HG02981 (cell line): Measurements from ENCODE around the gene LY86.

ENCODE experiments used
- ATAC-seq: cut with Tn5 transposase; IDR thresholded peaks from one replicate; pipeline ENCODE4 v1.9.1; 2021; ENCODE audit warnings: mild to moderate bottlenecking, moderate library complexity; ENCODE audit not compliant: unreplicated experiment

The LY86 gene

GRCh38 chr6:6569811-6570164, 18.7 kb upstream of the LY86 start:
- ATAC-seq = no peak

GRCh38 chr6:6570929-6571671, 17.4 kb upstream of the LY86 start:
- no peak for ATAC-seq

GRCh38 chr6:6575143-6575542, 13.4 kb upstream of the LY86 start:
- ATAC-seq = no peak

GRCh38 chr6:6577735-6578134, 10.8 kb upstream of the LY86 start:
- ATAC-seq = no peak

- no peak for ATAC-seq
Observed at GRCh38 chr6:6579281-6579680, 9.2 kb upstream of the LY86 start.

GRCh38 chr6:6580225-6580856, 8.2 kb upstream of the LY86 start:
- no peak for ATAC-seq

- ATAC-seq = no peak
Observed at GRCh38 chr6:6581054-6581453, 7.5 kb upstream of the LY86 start.

- ATAC-seq = no peak
Observed at GRCh38 chr6:6582131-6582530, 6.4 kb upstream of the LY86 start.

GRCh38 chr6:6583836-6584235, 4.7 kb upstream of the LY86 start:
- no peak for ATAC-seq

- ATAC-seq = no peak
Observed at GRCh38 chr6:6584310-6585002, 4.1 kb upstream of the LY86 start.

GRCh38 chr6:6585003-6585311, 3.6 kb upstream of the LY86 start:
- ATAC-seq = no peak

- no peak for ATAC-seq
Observed at GRCh38 chr6:6586167-6586566, 2.4 kb upstream of the LY86 start.

- peak; percentile 48 for ATAC-seq
Observed at GRCh38 chr6:6586671-6587526, 1.6 kb upstream of the LY86 start.

GRCh38 chr6:6587696-6588063, 840 bp upstream of the LY86 start:
- ATAC-seq = no peak

GRCh38 chr6:6588924-6589709, 597 bp downstream of the LY86 start:
- no peak for ATAC-seq

- ATAC-seq = no peak
Observed at GRCh38 chr6:6590530-6590929, 2.0 kb downstream of the LY86 start.

GRCh38 chr6:6591778-6592465, 3.4 kb downstream of the LY86 start:
- ATAC-seq = no peak

- ATAC-seq = no peak
Observed at GRCh38 chr6:6592826-6593475, 4.4 kb downstream of the LY86 start.

GRCh38 chr6:6593867-6594468, 5.4 kb downstream of the LY86 start:
- ATAC-seq = no peak
